ENCODE data around the gene AFAP1.

Gene AFAP1

DNA sequence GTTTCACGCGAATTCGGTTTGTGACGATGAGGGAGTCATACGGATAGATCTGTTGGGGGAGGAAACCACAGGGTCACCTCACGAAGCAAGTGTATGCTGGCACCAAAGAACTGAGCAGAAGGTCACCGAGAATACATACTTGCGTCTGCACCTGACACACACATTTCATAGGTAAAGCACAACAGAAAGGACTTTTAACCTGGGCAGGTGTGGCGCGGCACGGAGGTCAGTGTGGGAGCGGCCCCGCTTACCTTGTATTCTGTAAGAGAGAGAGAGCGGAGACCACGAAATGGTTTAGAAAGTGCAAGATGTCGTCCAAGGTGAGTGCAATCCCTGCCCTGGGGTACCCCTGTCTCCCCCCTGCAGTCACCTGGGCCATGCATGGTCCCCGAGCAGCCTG, 43.6 kb upstream of the AFAP1 start:
- TF ChIP-seq, protein P1, sequence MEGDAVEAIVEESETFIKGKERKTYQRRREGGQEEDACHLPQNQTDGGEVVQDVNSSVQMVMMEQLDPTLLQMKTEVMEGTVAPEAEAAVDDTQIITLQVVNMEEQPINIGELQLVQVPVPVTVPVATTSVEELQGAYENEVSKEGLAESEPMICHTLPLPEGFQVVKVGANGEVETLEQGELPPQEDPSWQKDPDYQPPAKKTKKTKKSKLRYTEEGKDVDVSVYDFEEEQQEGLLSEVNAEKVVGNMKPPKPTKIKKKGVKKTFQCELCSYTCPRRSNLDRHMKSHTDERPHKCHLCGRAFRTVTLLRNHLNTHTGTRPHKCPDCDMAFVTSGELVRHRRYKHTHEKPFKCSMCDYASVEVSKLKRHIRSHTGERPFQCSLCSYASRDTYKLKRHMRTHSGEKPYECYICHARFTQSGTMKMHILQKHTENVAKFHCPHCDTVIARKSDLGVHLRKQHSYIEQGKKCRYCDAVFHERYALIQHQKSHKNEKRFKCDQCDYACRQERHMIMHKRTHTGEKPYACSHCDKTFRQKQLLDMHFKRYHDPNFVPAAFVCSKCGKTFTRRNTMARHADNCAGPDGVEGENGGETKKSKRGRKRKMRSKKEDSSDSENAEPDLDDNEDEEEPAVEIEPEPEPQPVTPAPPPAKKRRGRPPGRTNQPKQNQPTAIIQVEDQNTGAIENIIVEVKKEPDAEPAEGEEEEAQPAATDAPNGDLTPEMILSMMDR (IDR thresholded peaks at IDR 0.05; ENCODE audit: low read depth, low read length), result no peak
- DNase-seq (ENCODE audit: low read depth in 2 of 2), result no peak
- H3K4me3 ChIP-seq (replicated peaks in 1 of 2; ENCODE audit: low read depth in 2 of 2, low read length in 2 of 2), result no peak overlapping the region

DNA sequence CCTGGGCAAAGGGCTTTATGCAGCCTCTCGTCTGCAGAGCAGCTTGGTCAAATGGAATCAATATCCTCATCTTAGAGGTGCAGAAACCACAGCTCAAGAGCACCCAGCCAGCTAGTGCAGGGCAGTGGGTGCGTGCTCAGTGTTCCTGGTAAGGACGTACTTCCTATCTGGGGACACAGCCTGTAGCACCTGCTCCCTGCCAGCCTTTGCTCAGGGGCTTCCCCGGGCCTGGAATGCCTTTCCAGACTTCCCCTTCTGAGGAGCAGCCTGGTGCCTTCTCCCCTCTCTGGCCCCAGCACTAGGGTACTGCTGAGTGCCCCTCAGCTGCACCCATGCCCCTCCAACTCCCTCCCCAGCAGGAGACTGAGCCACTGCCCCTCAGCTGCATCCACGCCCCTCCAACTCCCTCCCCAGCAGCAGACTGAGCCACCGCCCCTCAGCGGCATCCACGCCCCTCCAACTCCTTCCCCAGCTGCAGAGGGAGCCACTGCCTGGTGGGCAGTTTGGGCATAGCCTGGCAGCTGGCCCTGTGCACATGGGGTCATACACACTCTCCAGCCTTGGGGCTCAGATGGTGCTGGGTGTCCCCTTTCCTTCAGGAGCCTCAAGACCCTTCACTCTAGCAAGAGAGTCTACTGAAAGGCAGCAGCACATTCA, 42.2 kb upstream of the AFAP1 start:
- no peak overlapping the region for H3K4me3 ChIP-seq (replicated peaks in 1 of 2; ENCODE audit: low read depth in 2 of 2, low read length in 2 of 2)
- TF ChIP-seq, protein P1 (IDR thresholded peaks at IDR 0.05; ENCODE audit: low read depth, low read length), result no peak
- DNase-seq (ENCODE audit: low read depth in 2 of 2), result no peak

DNA sequence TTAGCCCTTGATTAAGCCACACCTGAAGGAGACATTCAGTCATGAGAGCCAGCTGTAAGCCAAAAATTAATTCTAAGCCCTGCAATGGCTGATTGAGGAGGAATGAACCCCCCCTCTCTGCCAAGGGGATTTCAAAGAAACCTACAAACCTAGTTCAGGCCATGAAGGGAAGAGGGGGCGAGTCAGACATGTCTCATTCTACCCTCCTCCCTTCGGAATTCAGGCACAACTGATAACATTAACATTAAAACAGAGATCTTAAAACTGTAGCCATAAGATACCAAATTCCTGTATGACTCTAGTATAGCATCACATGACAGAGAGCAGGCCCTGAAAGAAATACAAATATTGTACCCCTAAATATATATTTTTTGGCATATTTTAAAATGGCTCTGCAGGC, 40.4 kb upstream of the AFAP1 start:
- H3K4me3 ChIP-seq (replicated peaks in 1 of 2; ENCODE audit: low read depth in 2 of 2, low read length in 2 of 2), result no peak overlapping the region
- DNase-seq (ENCODE audit: low read depth in 2 of 2), result no peak
- TF ChIP-seq, protein P1 (IDR thresholded peaks at IDR 0.05; ENCODE audit: low read depth, low read length), result no peak

DNA sequence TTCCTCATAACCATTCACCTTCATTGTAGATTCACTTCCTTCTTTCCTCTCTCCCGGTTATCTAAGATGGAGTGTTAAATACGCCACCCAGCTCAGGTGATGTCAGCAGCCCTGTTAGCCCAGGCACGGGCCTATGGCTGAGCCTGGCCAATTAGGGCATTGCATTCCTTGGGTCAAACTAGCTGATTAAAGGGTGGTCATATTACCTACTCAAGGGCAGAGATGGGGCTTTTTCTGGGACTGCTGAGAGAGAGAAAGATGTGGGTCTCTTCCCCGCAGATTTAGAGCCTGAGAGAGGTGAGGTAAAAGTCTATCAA, 39.9 kb upstream of the AFAP1 start:
- no peak for DNase-seq (ENCODE audit: low read depth in 2 of 2)

DNA sequence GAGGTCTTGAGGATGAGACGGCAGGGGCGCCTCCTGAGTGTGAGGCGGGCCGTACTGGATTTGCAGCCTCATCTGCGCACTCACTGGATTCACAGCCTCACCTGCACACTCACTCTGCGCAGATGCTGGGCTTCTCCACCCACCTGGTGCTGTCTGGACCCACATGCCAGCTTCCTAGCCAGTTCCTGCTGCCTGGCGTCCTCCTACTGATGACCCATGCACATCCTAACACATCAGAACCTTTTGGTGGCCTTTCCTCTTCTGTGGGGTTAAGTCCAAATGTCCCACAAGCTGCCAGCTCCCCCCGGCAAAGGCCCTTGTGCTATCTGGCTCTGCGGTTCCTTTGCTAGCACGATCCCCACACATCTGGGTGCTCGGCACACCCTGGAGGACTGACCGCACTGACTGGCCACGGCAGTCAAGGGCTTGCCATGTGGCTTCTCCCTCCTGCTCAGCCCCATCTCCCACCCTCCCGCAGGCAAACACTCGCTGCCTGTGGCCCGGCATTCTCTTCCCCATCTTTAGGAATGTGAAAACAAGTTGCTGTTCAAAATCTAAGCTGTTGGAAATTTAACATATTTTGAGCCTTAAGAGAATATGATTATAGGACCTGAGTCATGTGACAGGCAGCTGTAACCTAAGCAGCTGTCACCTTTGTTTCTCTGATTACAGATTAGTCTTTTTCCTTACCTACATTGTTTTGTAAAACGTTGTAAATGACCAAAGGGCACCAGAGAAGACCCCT, 39.4 kb upstream of the AFAP1 start:
- no peak overlapping the region for H3K4me3 ChIP-seq (replicated peaks in 1 of 2; ENCODE audit: low read depth in 2 of 2, low read length in 2 of 2)
- TF ChIP-seq, protein P1 (IDR thresholded peaks at IDR 0.05; ENCODE audit: low read depth, low read length), result no peak
- peak in 1 of 2 donors; percentile 29 for DNase-seq (ENCODE audit: low read depth in 2 of 2)

More for the DNA sequence above, 39.9 kb upstream of the AFAP1 start:
- no peak overlapping the region for H3K4me3 ChIP-seq (replicated peaks in 1 of 2; ENCODE audit: low read depth in 2 of 2, low read length in 2 of 2)
- TF ChIP-seq, protein P1 (IDR thresholded peaks at IDR 0.05; ENCODE audit: low read depth, low read length), result no peak

DNA sequence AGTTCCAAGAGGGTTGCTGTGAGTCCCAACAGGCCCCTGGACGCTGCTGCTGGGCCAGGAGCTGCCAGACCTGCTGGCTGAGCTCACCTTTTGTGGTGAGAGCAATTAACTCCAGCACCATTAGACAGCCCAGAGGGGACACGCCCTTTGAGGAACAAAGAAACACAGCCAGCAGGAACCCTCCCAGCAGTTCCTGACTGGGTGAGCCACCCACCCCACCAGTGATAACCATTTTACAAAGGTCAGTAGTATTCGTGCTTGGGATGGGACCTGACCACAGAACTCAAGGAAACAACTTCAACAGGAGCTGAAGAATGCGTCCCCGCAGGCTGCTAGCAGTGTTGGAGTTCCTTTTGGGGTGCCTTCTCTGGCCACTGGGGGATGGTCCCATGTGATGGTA, 38.8 kb upstream of the AFAP1 start:
- DNase-seq (ENCODE audit: low read depth in 2 of 2), result no peak
- TF ChIP-seq, protein P1 (IDR thresholded peaks at IDR 0.05; ENCODE audit: low read depth, low read length), result no peak
- H3K4me3 ChIP-seq (replicated peaks in 1 of 2; ENCODE audit: low read depth in 2 of 2, low read length in 2 of 2), result no peak overlapping the region
